HG02938 (cell line): Measurements from ENCODE around the gene DNAH6.
"Not testable (repeated sequence)": the region's sequence is repeated elsewhere in the genome, so short reads cannot be mapped to it uniquely, and the experiment has no call there.

Experiments
- ATAC-seq: cut with Tn5 transposase; IDR thresholded peaks from one replicate; pipeline ENCODE4 v1.9.1; 2021; ENCODE audit warnings: mild to moderate bottlenecking, moderate library complexity; ENCODE audit not compliant: unreplicated experiment

The DNAH6 gene

DNA sequence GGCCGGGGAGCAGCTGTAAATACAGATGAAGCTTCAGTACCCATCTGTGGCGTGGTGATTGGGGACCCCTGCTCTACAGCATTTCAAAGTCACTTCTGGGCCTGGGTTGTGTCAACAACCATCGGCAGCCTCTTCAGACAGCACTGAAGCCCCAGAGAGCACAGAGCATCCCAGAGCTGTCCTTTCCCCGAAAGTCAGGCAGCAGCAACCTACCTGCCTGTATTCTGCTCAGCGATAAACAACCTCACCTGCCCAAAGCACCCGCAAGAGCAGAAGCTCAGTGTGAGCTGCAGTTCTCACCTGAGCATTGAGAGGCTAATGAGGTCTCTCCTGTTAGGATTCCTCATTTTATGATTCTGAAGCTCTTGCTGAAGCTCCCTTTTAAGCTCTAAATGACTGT is 345.2 kb downstream of the DNAH6 start:
- ATAC-seq = no peak

DNA sequence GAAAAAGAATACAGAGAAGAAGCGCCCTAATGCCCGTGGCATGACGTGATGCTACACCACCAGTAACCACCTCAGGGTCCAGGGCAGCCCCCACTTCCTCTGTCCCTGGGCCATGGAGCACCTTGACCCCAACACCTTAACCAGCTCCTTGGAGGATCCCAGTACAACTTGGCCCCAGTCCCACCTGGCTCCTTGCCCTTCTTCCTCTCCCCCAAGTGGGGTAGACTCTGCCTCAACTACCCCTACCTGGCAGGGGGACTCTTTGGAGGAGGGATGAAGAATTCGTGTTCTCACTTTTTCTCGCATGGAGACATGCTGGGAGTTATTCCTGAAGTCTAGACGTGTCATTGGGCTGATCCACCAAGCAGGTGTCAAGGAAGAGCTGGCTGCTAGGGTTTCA is 345.7 kb downstream of the DNAH6 start:
- no peak for ATAC-seq

DNA sequence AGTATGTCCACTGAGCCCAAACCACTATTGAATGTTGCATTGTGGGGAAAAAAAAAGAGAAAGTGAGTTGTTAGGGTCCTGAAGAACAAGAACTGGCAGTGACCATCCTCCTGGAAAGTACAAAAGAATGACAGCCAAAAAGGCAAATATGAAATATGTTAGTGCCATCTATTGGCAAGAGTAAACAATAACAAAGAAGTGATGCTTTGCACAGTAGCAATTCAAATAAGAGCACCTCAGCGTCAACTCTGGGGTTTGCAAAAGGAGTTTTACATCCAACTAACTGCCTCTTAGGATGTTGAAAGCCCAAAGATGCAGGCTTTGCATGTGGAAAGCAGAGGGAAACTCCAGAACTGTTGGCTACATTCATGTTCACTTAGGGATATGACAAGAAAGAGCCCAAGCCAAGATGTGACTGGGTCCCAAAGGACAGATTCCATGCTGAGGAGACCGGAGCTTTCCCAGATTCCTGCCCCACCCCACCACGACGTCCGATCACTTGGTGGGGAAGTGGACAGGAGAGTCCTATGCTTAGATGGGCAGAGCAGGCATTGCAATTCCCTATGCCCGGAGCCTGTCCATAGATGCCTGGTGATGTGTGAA is 349.0 kb downstream of the DNAH6 start:
- peak; percentile 80 for ATAC-seq

DNA sequence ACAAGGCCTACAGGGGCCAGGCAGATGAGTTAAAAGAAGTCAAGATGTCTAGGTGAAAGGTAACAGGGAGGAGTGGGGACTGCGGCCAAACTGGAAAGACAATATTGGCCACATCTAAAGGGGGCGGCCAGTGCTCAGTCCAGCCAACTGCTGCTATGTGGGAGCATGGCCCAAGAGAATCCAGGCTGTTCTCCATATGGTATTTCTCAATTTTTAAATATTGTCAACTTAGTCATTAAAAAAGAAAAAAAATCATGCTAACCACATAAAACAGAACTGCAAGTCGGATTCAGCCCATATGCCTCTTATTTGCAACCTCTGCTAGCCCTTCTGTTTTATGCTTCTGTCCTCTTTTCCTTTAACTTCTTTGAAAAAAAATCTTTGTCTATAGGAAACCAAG is 349.8 kb downstream of the DNAH6 start:
- ATAC-seq = no peak

DNA sequence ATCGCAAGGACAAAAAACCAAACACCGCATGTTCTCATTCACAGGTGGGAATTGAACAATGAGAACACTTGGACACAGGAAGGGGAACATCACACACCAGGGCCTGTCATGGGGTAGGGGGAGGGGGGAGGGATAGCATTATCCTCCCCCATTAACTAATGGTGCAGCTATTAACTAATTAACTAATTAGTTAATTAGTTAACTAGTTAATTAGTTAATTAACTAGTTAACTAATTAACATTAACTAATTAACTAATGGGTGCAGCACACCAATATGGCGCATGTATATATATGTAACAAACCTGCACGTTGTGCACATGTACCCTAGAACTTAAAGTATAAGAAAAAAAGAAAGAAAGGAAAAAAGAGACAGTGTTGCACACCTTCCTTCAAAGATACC is 352.0 kb downstream of the DNAH6 start:
- not testable (repeated sequence) for ATAC-seq
